ENCODE measurements around the gene GLIS1. TPM values are rescaled to one million over a fixed set of nuclear protein-coding genes. Genes with fewer than 3 reads are reported as not detected.

The GLIS1 gene
- total and polyA plus RNA-seq, 12 donors, result 0.06 to 0.10 (median 0.09) TPM; not detected in 7

DNA sequence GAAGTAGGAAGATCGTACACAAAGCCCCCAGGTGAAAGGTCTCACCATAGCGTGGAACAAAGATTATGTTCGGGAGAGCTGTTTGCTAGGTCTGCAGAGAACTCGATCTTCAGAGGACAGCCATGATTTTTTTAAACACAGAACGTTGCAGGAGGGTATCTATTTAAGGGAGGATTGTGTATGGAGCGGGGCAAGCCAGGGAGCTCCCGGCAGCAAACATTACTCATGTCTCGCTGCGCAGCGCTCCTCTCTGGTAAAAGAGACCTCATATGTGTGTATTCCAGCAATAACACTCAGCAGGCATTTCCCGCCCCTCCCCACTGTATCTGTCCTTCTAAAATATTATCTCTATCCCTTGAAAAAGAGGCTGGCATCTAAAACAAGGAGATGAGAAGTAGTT is 2.7 kb downstream of the GLIS1 start:
- DNase-seq, result no peak
- Histone ChIP-seq H3K27me3 (peaks cover 0 to 85% (median 53%) of the 10 kb centered on the region in 7 donors), H3K27ac (no peak overlapping the region), H3K36me3 (no peaks in the 10 kb centered on the region), H3K9me3 (no peaks in the 10 kb centered on the region), H3K4me1 (peaks cover 7 to 19% (median 18%) of the 10 kb centered on the region in 9 donors), H3K4me3 (no peak overlapping the region)
- WGBS, 2 donors, result 81% methylated on average over 11 of the region's 11 CpGs
- TF ChIP-seq, protein P1, sequence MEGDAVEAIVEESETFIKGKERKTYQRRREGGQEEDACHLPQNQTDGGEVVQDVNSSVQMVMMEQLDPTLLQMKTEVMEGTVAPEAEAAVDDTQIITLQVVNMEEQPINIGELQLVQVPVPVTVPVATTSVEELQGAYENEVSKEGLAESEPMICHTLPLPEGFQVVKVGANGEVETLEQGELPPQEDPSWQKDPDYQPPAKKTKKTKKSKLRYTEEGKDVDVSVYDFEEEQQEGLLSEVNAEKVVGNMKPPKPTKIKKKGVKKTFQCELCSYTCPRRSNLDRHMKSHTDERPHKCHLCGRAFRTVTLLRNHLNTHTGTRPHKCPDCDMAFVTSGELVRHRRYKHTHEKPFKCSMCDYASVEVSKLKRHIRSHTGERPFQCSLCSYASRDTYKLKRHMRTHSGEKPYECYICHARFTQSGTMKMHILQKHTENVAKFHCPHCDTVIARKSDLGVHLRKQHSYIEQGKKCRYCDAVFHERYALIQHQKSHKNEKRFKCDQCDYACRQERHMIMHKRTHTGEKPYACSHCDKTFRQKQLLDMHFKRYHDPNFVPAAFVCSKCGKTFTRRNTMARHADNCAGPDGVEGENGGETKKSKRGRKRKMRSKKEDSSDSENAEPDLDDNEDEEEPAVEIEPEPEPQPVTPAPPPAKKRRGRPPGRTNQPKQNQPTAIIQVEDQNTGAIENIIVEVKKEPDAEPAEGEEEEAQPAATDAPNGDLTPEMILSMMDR (IDR thresholded peaks at IDR 0.05), result no peak
- intact Hi-C loops (cut with DNase I), result no loop called here
- ATAC-seq, result no peak

- ATAC-seq (no peak), DNase-seq (no peak)
- TF ChIP-seq, protein P1 (IDR thresholded peaks at IDR 0.05), result no peak
- Histone ChIP-seq H3K27me3 (peaks cover 0 to 82% (median 47%) of the 10 kb centered on the region in 7 donors), H3K9me3 (no peaks in the 10 kb centered on the region), H3K36me3 (no peaks in the 10 kb centered on the region), H3K4me3 (no peak overlapping the region), H3K27ac (no peak overlapping the region), H3K4me1 (peaks cover 7 to 19% (median 18%) of the 10 kb centered on the region in 9 donors)
- WGBS, 2 donors, result 87 to 88% methylated on average over 5 of the region's 5 CpGs
- intact Hi-C loops (cut with DNase I), result no loop called here
Observed at GRCh38 chr1:53735681-53736080, 3.3 kb downstream of the GLIS1 start.

GRCh38 chr1:53735261-53735660 is 3.7 kb downstream of the GLIS1 start:
- ATAC-seq, result no peak
- H3K27me3 ChIP-seq, result peaks cover 0 to 78% (median 43%) of the 10 kb centered on the region in 7 donors
- TF ChIP-seq, protein P1 (IDR thresholded peaks at IDR 0.05), result no peak
- WGBS, 2 donors, result 72 to 80% methylated on average over 5 of the region's 5 CpGs
- intact Hi-C loops (cut with DNase I), result no loop called here
- no peak overlapping the region for H3K4me3 ChIP-seq
- DNase-seq, result no peak
- H3K27ac ChIP-seq, result no peak overlapping the region
- H3K9me3 ChIP-seq, result no peaks in the 10 kb centered on the region
- H3K36me3 ChIP-seq, result no peaks in the 10 kb centered on the region
- peaks cover 7 to 19% (median 18%) of the 10 kb centered on the region in 9 donors for H3K4me1 ChIP-seq

GRCh38 chr1:53734650-53735211 is 4.2 kb downstream of the GLIS1 start:
- no peaks in the 10 kb centered on the region for H3K36me3 ChIP-seq
- no peak for DNase-seq
- ATAC-seq, result no peak
- peaks cover 0 to 73% (median 38%) of the 10 kb centered on the region in 7 donors for H3K27me3 ChIP-seq
- WGBS, 2 donors, result 74 to 82% methylated on average over 10 of the region's 10 CpGs
- TF ChIP-seq, protein P1 (IDR thresholded peaks at IDR 0.05), result no peak
- intact Hi-C loops (cut with DNase I), result no loop called here
- H3K9me3 ChIP-seq, result no peaks in the 10 kb centered on the region
- no peak overlapping the region for H3K4me3 ChIP-seq
- peaks cover 7 to 18% (median 15%) of the 10 kb centered on the region in 9 donors for H3K4me1 ChIP-seq
- H3K27ac ChIP-seq, result no peak overlapping the region
